ENCODE measurements around the gene TPPP3.

- TF ChIP-seq FOXM1 (IDR thresholded peaks at IDR 0.05; ENCODE audit: low read depth) (no peak), JUND (IDR thresholded peaks at IDR 0.05) (no peak), SMC3 (IDR thresholded peaks at IDR 0.05; ENCODE audit: low read depth, low read length) (no peak), EP300 (IDR thresholded peaks at IDR 0.05; ENCODE audit: borderline replicate concordance in 1 of 2, low read depth in 1 of 2, low read length in 1 of 2) (no peak)
- TF ChIP-seq, protein P1, sequence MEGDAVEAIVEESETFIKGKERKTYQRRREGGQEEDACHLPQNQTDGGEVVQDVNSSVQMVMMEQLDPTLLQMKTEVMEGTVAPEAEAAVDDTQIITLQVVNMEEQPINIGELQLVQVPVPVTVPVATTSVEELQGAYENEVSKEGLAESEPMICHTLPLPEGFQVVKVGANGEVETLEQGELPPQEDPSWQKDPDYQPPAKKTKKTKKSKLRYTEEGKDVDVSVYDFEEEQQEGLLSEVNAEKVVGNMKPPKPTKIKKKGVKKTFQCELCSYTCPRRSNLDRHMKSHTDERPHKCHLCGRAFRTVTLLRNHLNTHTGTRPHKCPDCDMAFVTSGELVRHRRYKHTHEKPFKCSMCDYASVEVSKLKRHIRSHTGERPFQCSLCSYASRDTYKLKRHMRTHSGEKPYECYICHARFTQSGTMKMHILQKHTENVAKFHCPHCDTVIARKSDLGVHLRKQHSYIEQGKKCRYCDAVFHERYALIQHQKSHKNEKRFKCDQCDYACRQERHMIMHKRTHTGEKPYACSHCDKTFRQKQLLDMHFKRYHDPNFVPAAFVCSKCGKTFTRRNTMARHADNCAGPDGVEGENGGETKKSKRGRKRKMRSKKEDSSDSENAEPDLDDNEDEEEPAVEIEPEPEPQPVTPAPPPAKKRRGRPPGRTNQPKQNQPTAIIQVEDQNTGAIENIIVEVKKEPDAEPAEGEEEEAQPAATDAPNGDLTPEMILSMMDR (IDR thresholded peaks at IDR 0.05): no peak
- TF ChIP-seq, protein P2, sequence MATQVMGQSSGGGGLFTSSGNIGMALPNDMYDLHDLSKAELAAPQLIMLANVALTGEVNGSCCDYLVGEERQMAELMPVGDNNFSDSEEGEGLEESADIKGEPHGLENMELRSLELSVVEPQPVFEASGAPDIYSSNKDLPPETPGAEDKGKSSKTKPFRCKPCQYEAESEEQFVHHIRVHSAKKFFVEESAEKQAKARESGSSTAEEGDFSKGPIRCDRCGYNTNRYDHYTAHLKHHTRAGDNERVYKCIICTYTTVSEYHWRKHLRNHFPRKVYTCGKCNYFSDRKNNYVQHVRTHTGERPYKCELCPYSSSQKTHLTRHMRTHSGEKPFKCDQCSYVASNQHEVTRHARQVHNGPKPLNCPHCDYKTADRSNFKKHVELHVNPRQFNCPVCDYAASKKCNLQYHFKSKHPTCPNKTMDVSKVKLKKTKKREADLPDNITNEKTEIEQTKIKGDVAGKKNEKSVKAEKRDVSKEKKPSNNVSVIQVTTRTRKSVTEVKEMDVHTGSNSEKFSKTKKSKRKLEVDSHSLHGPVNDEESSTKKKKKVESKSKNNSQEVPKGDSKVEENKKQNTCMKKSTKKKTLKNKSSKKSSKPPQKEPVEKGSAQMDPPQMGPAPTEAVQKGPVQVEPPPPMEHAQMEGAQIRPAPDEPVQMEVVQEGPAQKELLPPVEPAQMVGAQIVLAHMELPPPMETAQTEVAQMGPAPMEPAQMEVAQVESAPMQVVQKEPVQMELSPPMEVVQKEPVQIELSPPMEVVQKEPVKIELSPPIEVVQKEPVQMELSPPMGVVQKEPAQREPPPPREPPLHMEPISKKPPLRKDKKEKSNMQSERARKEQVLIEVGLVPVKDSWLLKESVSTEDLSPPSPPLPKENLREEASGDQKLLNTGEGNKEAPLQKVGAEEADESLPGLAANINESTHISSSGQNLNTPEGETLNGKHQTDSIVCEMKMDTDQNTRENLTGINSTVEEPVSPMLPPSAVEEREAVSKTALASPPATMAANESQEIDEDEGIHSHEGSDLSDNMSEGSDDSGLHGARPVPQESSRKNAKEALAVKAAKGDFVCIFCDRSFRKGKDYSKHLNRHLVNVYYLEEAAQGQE (IDR thresholded peaks at IDR 0.05; ENCODE audit: low read depth, low read length): no peak
- TF ChIP-seq, protein P3, sequence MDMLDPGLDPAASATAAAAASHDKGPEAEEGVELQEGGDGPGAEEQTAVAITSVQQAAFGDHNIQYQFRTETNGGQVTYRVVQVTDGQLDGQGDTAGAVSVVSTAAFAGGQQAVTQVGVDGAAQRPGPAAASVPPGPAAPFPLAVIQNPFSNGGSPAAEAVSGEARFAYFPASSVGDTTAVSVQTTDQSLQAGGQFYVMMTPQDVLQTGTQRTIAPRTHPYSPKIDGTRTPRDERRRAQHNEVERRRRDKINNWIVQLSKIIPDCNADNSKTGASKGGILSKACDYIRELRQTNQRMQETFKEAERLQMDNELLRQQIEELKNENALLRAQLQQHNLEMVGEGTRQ (IDR thresholded peaks at IDR 0.05; ENCODE audit: borderline replicate concordance, low read depth, low read length): no peak
These were observed 45.6 kb upstream of the TPPP3 start for GRCh38 chr16:67438824-67439393.
